OCI-LY1 (cell line): ENCODE data around the gene M6PR.

ENCODE experiments used
- EZH2 ChIP-seq: fragments of 200-600 bp; sonication (generic), shearing (Covaris generic); IDR thresholded peaks from 2 replicates; pipeline ENCODE4 v1.8.0; 2017; ENCODE audit warnings: borderline replicate concordance, mixed run types, mild to moderate bottlenecking, antibody characterized with exemption, low read length, moderate library complexity, mixed read lengths
- TF ChIP-seq, protein P1 (sequence below): fragments of 200-600 bp; sonication (generic), shearing (Covaris generic); IDR thresholded peaks from 2 replicates; pipeline ENCODE4 v1.5.1; 2017; ENCODE audit warnings: mild to moderate bottlenecking, antibody characterized with exemption, low read length, moderate library complexity, mixed read lengths

GRCh38 chr12:8891976-8892375, 57.5 kb downstream of the M6PR start:
- no peak for TF ChIP-seq EZH2
- TF ChIP-seq, protein P1, sequence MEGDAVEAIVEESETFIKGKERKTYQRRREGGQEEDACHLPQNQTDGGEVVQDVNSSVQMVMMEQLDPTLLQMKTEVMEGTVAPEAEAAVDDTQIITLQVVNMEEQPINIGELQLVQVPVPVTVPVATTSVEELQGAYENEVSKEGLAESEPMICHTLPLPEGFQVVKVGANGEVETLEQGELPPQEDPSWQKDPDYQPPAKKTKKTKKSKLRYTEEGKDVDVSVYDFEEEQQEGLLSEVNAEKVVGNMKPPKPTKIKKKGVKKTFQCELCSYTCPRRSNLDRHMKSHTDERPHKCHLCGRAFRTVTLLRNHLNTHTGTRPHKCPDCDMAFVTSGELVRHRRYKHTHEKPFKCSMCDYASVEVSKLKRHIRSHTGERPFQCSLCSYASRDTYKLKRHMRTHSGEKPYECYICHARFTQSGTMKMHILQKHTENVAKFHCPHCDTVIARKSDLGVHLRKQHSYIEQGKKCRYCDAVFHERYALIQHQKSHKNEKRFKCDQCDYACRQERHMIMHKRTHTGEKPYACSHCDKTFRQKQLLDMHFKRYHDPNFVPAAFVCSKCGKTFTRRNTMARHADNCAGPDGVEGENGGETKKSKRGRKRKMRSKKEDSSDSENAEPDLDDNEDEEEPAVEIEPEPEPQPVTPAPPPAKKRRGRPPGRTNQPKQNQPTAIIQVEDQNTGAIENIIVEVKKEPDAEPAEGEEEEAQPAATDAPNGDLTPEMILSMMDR = no peak
